Measurements from ENCODE around the gene MT1E.
"Not testable (repeated sequence)": the region's sequence is repeated elsewhere in the genome, so short reads cannot be mapped to it uniquely, and the experiment has no call there.

The MT1E gene

DNA sequence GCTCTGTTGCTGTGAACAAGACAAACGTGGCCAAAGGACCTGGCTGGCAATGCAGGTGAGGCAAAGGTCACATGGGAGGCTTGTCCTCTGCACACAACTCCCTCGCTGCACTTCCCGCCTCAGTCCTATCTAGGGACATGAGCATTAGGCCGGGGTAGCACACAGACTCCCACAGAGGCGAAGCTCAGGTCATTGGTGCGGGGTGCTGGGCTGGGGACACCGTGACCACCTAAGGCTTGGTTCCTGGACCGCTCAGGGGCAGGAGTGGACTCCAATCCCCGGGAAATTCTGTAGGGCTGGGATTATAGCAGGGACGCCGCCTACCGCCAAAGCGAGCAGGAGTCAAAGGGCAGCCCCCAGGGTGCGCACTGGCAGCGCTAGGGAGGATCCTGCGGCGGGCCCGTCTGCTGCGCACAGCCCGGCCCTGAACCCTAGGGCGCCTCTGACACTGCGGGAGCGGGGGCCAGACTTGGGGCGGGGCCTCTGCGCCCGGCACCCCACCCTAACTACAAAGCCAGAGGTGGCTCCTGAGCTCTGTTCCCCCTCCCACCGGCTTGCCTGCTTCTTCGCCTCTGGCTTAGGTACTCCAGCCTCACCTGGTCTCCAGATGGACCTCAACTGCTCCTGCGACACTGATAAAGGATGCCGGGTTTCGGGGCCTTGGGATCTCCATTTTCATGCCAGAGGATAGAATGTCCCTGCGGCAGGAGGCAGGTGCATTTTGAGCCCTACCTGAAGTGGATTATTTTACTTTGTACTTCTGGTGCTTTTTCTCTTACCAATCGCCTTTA is 22.3 kb downstream of the MT1E start:
- DNase-seq (ENCODE audit: low spot score): no peak

DNA sequence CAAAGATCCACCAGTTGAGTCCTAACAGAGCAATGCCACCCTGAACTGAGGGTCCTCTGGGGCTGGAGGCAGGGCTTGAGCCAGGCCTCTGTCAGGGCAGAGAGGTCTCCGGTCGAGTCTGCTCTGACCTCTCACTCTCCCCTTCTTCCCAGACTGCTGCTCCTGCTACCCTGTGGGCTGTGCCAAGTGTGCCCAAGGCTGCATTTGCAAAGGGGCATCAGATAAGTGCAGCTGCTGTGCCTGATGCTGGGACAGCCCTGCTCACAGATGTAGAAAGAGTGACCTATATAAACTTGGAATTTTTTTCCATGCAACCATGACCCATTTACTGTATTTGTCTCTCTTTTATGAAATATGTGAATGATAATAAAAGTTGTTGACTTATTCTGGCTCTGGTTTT is 23.7 kb downstream of the MT1E start:
- no peak for DNase-seq (ENCODE audit: low spot score)

DNA sequence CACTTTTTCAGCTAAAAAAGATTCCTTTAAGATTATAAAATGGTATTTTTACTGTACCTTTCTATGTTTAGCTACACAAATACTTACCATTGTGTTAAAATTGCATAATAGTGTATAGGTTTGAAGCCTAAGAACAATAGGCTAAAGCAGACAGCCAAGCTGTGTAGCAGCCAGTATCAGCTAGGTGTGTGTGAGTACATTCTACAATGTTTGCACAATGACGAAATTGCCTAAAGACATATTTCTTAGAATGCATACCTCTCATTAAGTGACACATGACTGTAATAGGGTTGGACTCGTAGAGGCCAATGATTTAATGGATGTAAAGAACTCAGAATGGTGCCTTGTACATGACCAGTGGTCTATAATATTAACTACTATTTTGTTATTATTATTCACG is 24.2 kb downstream of the MT1E start:
- no peak for DNase-seq (ENCODE audit: low spot score)

DNA sequence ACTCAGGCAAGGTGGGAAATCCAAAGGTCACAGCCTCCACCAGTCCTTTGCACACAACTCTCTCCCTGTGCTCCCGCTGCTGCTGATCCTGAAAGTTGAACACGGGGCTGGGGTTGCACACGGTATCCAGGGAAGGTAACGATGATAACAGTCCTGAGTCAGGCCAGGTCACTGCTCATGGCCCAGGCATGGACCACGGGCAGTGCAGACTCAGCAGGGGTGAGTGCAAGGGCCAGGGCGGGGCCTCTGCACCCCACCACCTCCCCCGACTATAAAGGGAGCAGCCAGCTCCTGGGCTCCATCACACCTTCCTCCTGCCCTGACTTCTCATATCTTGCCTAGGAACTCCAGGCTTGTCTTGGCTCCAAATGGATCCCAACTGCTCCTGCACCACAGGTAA is 26.0 kb downstream of the MT1E start, which contains the start of gene MT1B:
MT1B (plus strand) TSS at position 301 of the 400 bp plus-strand sequence; CDS start at position 369, 68 bp downstream.
- DNase-seq (ENCODE audit: low spot score): no peak

DNA sequence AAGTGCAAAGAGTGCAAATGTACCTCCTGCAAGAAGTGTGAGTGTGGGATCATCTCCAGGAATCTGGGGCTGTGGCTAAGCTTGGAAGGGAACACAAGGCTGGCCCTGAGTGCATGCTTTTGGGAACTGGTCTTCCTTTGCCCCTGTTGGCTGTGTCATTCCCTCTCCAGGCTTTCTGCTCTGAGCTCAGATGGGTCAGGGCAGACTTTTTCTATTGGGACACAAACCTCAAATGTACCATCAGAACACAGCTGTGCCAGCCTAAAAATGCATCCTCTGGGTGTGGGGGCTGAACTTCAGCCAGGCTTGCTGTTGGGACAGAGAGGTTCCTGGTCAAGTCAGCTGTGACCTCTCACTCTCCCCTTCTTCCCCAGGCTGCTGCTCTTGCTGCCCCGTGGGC is 27.0 kb downstream of the MT1E start:
- no peak for DNase-seq (ENCODE audit: low spot score)

DNA sequence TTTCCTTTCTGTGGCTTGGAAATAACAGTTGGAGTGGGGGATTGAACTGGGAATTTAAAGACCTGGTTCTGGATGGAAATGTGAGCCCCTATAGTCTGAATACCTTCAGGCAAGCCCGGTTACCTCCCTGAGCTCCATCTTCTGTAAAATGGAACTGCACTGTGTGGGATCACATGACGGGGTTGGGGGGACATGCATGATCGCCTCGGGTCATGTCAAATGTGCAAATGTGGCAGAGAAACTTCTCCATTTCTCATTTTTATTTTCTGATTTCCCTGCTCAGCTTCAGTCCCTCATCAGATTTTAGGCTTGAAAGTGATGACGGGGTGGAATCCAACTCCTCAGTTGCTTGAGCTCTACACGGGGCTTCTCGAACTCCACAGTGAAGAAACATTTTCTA is 27.6 kb downstream of the MT1E start:
- no peak for DNase-seq (ENCODE audit: low spot score)

DNA sequence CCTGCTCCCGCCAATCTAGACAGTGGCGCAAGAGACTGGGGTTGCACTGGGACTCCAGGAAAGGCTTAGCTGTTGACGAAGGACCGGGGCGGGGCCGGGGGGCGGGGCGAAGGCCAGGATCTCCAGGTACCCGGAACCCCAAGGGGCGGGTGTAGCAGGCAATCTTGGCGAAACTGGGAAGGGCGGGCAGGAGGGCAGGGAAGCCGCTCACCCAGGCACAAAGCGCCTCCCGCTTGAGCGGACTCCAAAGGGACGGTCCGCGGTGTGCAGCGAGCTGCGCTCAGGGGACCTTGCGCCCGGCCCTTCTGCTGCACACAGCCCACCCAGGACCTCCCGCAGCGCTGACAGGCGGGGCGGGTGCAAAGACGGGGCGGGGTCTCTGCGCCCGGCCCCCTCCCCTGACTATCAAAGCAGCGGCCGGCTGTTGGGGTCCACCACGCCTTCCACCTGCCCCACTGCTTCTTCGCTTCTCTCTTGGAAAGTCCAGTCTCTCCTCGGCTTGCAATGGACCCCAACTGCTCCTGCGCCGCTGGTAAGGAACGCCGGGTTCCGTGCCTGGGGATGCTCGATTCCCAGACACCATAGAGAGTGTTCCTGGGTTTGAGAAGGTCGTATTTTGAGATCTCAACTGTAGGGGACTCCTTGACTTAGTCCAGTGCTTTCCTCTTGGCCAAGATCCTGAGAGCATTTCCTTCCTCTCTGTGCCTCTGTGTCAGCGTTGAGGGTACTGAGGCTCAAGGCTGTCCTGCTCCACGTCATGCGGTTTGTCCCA is 32.2 kb downstream of the MT1E start, which contains the start of gene MT1F:
MT1F (plus strand) TSS at position 405 of the 772 bp plus-strand sequence; CDS start at position 505, 100 bp downstream.
- peak; percentile 59 for DNase-seq (ENCODE audit: low spot score)

DNA sequence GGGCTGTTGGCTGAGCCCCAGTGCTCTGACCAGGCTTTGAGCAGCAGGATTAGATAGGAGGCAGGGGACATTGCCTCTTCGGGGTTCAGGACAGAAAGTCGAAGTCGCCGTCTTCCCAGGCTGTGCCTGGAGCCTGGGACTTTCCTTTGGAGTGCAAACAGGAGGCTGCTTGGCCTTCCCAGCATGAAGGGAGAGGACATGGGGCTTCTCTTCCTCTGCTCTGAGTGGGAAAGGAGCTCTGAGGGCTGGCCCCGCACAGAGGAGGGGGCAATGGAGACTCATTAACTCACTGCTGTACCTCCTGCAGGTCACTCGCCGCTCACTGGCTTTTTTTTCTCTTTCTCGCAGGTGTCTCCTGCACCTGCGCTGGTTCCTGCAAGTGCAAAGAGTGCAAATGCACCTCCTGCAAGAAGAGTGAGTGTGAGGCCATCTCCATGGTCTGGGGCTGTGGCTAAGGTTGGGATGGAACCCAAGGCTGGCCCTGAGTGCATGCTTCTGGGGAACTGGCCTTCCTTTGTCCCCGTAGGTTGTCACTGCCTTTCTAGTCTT is 32.8 kb downstream of the MT1E start:
- no peak for DNase-seq (ENCODE audit: low spot score)

DNA sequence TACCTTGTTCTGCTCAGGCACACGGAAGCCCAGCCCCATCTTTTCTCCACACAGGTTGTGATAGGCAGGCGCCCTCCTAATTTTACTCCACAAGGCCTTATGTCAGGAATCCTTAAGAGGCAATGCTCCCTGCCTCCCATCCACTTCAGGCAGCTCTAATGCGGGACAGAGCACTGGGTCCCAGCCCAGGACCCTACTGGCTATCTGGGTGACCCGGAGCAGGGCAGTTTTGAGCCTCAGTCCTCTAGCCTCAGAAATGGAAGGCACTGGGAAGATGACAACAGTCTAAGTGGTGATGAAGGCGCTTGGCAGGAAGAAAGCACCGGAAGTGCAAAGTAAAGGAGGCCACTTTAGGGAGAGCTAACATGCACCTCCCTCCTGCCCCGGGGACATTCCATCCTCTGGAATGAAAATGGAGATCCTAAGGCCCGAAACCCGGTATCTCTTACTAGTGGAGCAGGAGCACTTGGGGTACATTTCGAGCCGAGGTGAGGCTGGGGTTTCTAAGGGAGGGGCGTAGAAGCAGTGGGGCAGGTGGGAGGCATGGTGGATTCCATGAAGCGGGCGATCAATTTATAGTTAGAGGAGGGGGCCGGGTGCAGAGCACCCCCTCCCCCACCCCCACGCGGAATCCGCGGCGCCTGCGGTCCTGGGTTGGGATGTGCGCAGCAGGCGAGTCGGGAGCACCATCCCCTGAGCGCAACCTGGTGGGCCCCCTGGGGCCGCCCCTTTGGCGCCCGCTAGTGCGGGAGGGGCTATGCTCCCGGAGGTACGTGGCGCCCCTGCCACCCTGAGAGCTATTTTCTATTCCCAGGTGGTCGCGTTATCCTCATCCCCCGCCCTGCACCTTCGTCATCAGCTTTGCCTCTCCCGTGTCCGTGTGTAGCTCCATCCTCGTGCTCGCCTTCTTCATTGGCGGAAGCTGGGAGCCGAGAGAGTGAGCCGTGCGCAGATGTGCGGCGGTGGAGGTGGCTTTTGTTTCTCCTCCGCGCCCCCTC is 37.1 kb downstream of the MT1E start:
- DNase-seq (ENCODE audit: low spot score): no peak

DNA sequence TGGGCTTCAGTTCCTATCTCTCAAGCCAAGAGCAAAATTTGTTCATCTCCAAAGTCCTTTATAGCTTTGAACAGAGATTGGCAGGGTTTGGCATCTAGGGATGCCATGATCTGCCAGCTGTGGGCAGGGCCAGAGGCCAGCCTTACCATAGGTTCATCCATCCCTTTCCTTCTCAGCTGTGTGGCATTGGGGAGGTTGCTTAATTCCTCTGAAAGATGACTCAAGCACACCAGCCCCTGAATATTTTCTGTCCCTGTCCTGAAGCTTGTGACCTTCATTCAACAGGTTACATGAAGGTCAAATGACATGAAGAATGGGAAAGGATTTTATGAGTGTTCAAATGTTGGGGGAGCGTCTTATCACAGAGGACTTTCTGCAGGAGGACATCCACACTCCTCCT is 38.9 kb downstream of the MT1E start:
- no peak for DNase-seq (ENCODE audit: low spot score)

DNA sequence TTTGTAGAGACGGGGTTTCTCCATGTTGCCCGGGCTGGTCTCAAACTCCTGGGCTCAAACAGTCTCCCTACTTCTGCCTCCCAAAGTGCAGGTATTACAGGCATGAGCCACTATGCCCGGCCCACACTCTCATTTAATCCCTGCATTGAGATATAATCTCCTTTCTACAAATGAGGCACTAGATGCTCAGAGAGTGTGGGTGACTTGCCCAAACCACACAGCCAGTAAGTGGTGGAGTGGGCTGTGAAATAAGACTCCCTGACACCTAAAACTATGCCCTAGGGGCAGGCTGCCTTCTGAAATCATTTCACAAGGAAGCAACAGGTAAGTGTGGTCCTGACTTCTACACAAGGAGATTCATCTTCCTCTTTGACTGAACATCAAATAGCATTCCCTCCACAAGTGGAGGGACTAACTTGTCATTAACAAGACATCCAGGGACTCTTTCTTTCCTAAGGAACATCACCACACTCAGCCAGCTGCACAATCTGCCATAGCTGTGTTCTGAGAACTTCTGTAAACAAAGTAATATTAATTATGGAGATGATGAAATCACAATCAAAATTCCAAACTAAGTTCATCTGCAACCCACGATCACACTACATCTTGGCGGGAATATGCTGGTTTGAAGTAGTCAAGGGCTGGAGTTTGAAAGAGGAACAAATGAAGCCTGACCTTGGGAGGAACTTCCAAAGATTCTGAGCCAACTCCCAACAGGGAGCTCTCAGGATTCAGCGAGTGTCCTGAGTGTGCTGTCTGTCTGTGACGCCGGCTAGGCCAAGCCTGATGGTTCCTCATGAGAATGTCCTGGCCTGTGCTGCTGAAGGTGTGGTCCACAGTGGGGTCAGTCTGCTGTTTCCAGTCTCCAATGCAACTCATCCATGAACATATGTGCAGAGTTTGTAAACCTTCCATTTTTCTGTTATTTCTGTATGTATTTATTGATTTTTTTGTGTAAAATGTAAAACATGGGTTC is 40.0 kb downstream of the MT1E start:
- not testable (repeated sequence) for DNase-seq (ENCODE audit: low spot score)

DNA sequence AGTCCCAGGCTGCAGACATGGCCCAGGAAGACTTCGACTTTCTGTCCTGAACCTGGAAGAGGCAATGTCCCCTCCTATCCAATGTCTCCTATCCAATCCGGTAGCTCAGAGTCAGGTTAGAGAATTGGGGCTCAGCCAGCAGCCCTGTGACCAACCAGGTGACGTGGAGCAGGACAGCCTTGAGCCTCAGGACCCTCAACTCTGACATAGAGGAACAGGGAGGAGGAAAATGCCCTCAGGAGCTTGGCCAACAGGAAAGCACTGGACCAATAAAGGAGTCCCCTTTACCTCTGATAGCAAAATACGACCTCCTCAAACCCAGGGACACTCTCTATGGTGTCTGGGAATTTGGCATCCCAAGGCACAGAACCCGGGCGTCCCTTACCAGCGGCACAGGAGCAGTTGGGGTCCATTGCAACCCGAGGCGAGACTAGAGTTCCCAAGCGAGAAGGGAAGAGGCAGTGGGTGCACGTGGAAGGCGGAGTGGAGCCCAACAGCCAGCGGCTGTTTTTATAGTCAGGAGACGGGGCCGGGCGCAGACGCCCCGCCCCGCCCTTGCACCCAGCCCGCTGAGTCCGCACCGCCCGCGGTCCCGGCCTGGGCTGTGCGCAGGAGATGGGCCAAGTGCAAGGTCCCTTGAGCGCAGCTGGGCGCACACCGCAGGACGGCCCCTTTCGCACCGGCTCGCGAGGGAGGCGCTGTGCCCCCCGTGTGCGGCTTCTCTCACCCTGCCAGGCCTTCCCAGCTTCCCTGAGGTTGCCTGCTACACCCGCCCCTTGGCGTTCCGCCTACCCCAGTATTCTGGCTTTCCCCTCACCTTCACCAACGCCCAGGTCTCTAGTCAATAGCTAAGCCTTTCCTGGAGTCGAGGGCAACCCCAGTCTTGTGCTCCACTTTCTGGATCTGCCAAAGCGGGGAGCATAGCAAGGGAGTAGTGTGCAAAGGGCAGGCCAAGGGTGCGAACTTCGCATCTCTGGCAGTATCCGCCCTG is 42.3 kb downstream of the MT1E start, which contains the start of gene MT1G:
MT1G (minus strand) TSS at position 485 of the 991 bp plus-strand sequence; CDS start at position 413, 72 bp downstream.
- DNase-seq (ENCODE audit: low spot score): no peak

DNA sequence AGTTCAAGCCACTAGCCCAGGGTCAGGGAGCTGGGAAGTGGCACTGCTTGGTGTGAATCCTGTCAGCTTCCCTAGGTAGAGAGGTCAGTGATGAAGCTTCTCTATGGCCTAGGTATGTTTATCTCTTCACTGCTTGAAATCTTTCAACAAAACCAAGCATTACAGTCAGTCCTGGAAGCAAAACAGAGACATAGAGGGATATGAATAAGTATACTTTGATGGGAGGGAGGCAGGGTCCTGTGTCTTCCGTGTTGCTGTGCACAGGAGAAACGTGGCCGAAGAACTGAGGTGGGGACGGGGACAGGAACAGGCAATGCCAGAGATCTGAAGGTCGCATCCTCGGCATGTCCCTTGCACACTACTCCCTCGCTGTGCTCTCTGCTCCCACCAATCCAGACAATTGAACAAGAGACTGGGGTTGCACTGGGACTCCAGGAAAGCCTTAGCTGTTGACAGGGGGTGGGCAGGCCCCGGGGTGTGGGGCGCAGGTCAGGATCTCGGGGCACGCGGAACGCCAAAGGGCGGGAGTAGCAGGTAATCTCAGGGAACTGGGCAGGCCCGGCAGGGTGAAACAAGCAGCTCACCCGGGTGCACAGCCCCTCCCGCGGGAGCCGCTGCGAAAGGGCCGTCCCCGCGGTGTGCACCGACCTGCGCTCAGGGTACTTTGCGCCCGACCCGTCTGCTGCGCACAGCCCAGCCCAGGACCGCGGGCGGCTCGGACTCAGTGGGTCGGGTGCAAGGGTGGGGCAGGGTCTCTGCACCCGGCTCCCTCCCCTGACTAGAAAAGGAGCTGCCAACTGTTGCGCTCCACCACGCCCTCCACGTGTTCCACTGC is 43.6 kb downstream of the MT1E start, which contains the start of gene MT1H:
MT1H (plus strand) TSS at position 810 of the 835 bp plus-strand sequence. CDS start 71 bp downstream, outside the sequence.
- DNase-seq (ENCODE audit: low spot score): no peak

DNA sequence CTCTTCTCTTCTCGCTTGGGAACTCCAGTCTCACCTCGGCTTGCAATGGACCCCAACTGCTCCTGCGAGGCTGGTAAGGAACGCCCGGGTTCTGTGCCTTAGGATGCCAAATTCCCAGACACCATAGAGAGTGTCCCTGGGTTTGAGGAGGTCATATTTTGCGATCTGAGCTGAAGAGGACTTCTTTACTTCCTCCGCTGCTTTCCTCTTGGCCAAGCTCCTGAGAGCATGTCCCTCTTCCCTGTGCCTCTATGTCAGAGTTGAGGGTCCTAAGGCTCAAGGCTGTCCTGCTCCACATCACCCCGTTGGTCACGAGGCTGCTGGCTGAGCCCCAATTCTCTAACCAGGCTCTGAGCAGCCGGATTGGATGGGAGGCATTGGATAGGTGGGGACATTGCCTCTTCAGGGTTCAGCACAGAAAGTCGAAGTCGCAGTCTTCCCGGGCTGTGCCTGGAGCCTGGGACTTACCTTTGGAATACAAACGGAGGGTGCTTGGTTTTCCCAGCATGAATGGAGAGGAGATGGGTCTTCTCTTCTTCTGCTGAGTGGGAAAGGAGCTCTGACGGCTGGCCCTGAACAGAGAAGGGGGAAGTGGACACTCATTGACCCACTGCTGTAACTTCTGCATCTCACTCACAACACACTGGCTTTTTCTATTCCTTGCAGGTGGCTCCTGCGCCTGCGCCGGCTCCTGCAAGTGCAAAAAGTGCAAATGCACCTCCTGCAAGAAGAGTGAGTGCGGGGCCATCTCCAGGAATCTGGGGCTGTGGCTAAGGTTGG is 44.4 kb downstream of the MT1E start:
- no peak for DNase-seq (ENCODE audit: low spot score)

DNA sequence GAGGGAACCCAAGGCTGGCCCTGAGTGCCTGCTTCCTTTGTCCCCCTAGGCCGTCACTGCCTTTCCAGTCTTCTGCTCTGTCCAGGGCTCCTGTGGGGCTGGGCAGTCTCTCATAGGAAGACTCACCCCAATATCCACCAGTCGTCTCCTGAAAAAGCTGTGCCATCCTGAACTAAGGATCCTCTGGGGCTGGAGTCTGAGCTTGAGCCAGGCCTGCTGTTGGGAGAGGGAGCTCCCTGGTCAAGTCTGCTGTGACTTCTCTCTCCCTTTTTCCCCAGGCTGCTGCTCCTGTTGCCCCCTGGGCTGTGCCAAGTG is 45.0 kb downstream of the MT1E start:
- DNase-seq (ENCODE audit: low spot score): no peak

DNA sequence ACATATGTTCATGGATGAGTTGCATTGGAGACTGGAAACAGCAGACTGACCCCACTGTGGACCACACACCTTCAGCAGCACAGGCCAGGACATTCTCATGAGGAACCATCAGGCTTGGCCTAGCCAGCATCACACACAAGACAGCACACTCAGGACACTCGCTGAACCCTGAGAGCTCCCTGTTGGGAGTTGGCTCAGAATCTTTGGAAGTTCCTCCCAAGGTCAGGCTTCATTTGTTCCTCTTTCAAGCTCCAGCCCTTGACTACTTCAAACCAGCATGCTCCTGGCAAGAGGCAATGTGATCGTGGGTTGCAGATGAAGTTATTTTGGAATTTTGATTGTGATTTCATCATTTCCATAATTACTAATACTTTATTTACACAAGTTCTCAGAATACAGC is 46.1 kb downstream of the MT1E start:
- DNase-seq (ENCODE audit: low spot score): not testable (repeated sequence)

DNA sequence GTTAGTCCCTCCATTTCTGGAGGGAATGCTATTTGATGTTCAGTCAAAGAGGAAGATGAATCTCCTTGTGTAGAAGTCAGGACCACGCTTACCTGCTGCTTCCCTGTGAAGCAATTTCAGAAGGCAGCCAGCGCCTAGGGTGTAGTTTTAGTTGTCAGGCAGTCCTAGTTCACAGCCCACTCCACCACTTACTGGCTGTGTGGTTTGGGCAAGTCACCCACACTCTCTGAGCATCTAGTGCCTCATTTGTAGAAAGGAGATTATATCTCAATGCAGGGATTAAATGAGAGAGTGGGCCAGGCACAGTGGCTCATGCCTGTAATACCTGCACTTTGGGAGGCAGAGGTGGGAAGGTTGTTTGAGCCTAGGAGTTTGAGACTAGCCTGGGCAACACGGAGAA is 46.6 kb downstream of the MT1E start:
- not testable (repeated sequence) for DNase-seq (ENCODE audit: low spot score)
